H9 (cell line): ENCODE measurements around the gene PRUNE2. TPM values are rescaled to one million over a fixed set of nuclear protein-coding genes. Genes with fewer than 3 reads are reported as not detected.

Experiments
- DNase-seq: peaks from one replicate; pipeline ENCODE4 v3.0.0-alpha.2; 2017
- H2AFZ ChIP-seq: one replicate; pipeline ENCODE4 v1.6.1; 2013; ENCODE audit warnings: mild to moderate bottlenecking, low read length, control low read depth, moderate library complexity
- H2AK5ac ChIP-seq: 2 replicates; pipeline ENCODE4 v1.6.1; 2013; ENCODE audit warnings: low read length, control low read depth, mixed read lengths; ENCODE audit not compliant: insufficient read length
- H2BK120ac ChIP-seq: one replicate; pipeline ENCODE4 v1.6.1; 2013; ENCODE audit warnings: low read depth, mild to moderate bottlenecking, low read length, control low read depth, inconsistent platforms; ENCODE audit not compliant: poor library complexity, severe bottlenecking
- H2BK12ac ChIP-seq: 2 replicates; pipeline ENCODE4 v1.6.1; 2013; ENCODE audit warnings: low read length, control low read depth, mixed read lengths, low read depth; ENCODE audit not compliant: insufficient read length
- H2BK15ac ChIP-seq: 2 replicates; pipeline ENCODE4 v1.6.1; 2013; ENCODE audit warnings: low read depth, low read length, control low read depth
- H2BK20ac ChIP-seq: one replicate; pipeline ENCODE4 v1.6.1; 2013; ENCODE audit warnings: low read depth, mild to moderate bottlenecking, low read length, control low read depth, inconsistent platforms; ENCODE audit not compliant: poor library complexity, severe bottlenecking
- H2BK5ac ChIP-seq: 2 replicates; pipeline ENCODE4 v1.6.1; 2013; ENCODE audit warnings: low read length, control low read depth, mixed read lengths; ENCODE audit not compliant: insufficient read length
- H3K14ac ChIP-seq: 2 replicates; pipeline ENCODE4 v1.6.1; 2013; ENCODE audit warnings: low read length, control low read depth; ENCODE audit not compliant: insufficient read depth
- H3K18ac ChIP-seq: 2 replicates; pipeline ENCODE4 v1.6.1; 2013; ENCODE audit warnings: low read depth, mild to moderate bottlenecking, mixed read lengths, low read length, control low read depth; ENCODE audit not compliant: insufficient read length
- H3K23ac ChIP-seq: 2 replicates; pipeline ENCODE4 v1.6.1; 2013; ENCODE audit warnings: low read length, control low read depth, mixed read lengths, low read depth; ENCODE audit not compliant: insufficient read length
- H3K23me2 ChIP-seq: 2 replicates; pipeline ENCODE4 v1.6.1; 2013; ENCODE audit warnings: low read depth, mild to moderate bottlenecking, mixed read lengths, low read length, control low read depth; ENCODE audit not compliant: insufficient read length, poor library complexity, severe bottlenecking
- H3K27ac ChIP-seq: 2 replicates; pipeline ENCODE4 v1.5.1; 2013; ENCODE audit warnings: low read length, control low read depth, mixed read lengths, low read depth; ENCODE audit not compliant: insufficient read length
- H3K27me3 ChIP-seq: 2 replicates; pipeline ENCODE4 v1.6.1; 2013; ENCODE audit warnings: low read length, control low read depth, inconsistent platforms; ENCODE audit not compliant: insufficient read depth
- H3K4ac ChIP-seq: 2 replicates; pipeline ENCODE4 v1.6.1; 2013; ENCODE audit warnings: low read depth, mild to moderate bottlenecking, control low read depth, inconsistent platforms, low read length, moderate library complexity
- H3K4me1 ChIP-seq: 2 replicates; pipeline ENCODE4 v1.6.1; 2013; ENCODE audit warnings: low read length, control low read depth, inconsistent platforms; ENCODE audit not compliant: insufficient read depth
- H3K4me2 ChIP-seq: 2 replicates; pipeline ENCODE4 v1.6.1; 2013; ENCODE audit warnings: low read length, control low read depth, mixed read lengths; ENCODE audit not compliant: insufficient read length, insufficient read depth
- H3K56ac ChIP-seq: 2 replicates; pipeline ENCODE4 v1.6.1; 2013; ENCODE audit warnings: low read depth, mild to moderate bottlenecking, mixed read lengths, low read length, control low read depth; ENCODE audit not compliant: insufficient read length
- H3K79me1 ChIP-seq: 2 replicates; pipeline ENCODE4 v1.6.1; 2013; ENCODE audit warnings: low read depth, mild to moderate bottlenecking, moderate library complexity, low read length, control low read depth, inconsistent platforms; ENCODE audit not compliant: insufficient read depth, poor library complexity, severe bottlenecking
- H3K79me2 ChIP-seq: 2 replicates; pipeline ENCODE4 v1.6.1; 2013; ENCODE audit warnings: low read length, control low read depth, inconsistent platforms; ENCODE audit not compliant: insufficient read depth
- H3K9ac ChIP-seq: 2 replicates; pipeline ENCODE4 v1.6.1; 2013; ENCODE audit warnings: low read length, control low read depth, mixed read lengths; ENCODE audit not compliant: insufficient read length; ENCODE audit errors: extremely low read depth
- H3K9me3 ChIP-seq: one replicate; pipeline ENCODE4 v1.6.1; 2013; ENCODE audit warnings: low read depth, low read length, inconsistent platforms; ENCODE audit not compliant: control insufficient read depth
- H3T11ph ChIP-seq: one replicate; pipeline ENCODE4 v1.6.1; 2013; ENCODE audit warnings: mild to moderate bottlenecking, low read length, control low read depth, inconsistent platforms
- H4K20me1 ChIP-seq: one replicate; pipeline ENCODE4 v1.6.1; 2013; ENCODE audit not compliant: control insufficient read depth, insufficient read length, insufficient read depth
- H4K5ac ChIP-seq: 2 replicates; pipeline ENCODE4 v1.6.1; 2013; ENCODE audit warnings: low read depth, mild to moderate bottlenecking, mixed read lengths, low read length, control low read depth; ENCODE audit not compliant: insufficient read length
- H4K8ac ChIP-seq: replicated peaks from 2 replicates; pipeline ENCODE4 v1.6.1; 2013; ENCODE audit warnings: low read length, control low read depth, mixed read lengths, low read depth; ENCODE audit not compliant: insufficient read length
- H4K91ac ChIP-seq: 2 replicates; pipeline ENCODE4 v1.6.1; 2013; ENCODE audit warnings: low read depth, mild to moderate bottlenecking, moderate library complexity, mixed read lengths, low read length, control low read depth; ENCODE audit not compliant: insufficient read length
- H3K27ac Mint-ChIP-seq, 3 experiments: 2 replicates in 2 of 3; 3 replicates in 1 of 3; pipeline ENCODE4 v1.8.0; 2020 to 2021; ENCODE audit warnings: mixed read lengths in 3 of 3, mild to moderate bottlenecking in 1 of 3, moderate library complexity in 1 of 3
- H3K27me3 Mint-ChIP-seq: 2 replicates; pipeline ENCODE4 v1.8.0; 2021; ENCODE audit warnings: low read depth, mild to moderate bottlenecking, moderate library complexity, mixed read lengths
- H3K36me3 Mint-ChIP-seq, 3 experiments: 2 replicates in 2 of 3; 3 replicates in 1 of 3; pipeline ENCODE4 v1.8.0; 2020 to 2021; ENCODE audit warnings: low read depth in 3 of 3, mixed read lengths in 3 of 3; ENCODE audit not compliant: insufficient read depth in 1 of 3
- H3K4me1 Mint-ChIP-seq, 2 experiments: 2 replicates each; pipeline ENCODE4 v1.8.0; 2020; ENCODE audit warnings: mixed read lengths in 2 of 2
- H3K4me3 Mint-ChIP-seq, 2 experiments: 2 replicates in 1 of 2; 3 replicates in 1 of 2; pipeline ENCODE4 v1.8.0; 2020 to 2021; ENCODE audit warnings: mild to moderate bottlenecking in 2 of 2, mixed read lengths in 2 of 2, moderate library complexity in 1 of 2
- H3K9me3 Mint-ChIP-seq, 2 experiments: 2 replicates in 1 of 2; 3 replicates in 1 of 2; pipeline ENCODE4 v1.8.0; 2020; ENCODE audit warnings: mild to moderate bottlenecking in 2 of 2, mixed read lengths in 2 of 2, moderate library complexity in 1 of 2
- WGBS: extraction: QIAGEN DNeasy Blood & Tissue Kit; methylation state at CpG from one replicate; pipeline ENCODE4 v1.1.7; 2013; ENCODE audit warnings: missing lambda C conversion rate, low lambda C conversion rate, mixed read lengths; ENCODE audit not compliant: insufficient read length; ENCODE audit errors: extremely low coverage; 5-methylcytosine and 5-hydroxymethylcytosine counted together
- total RNA-seq: library from RNA; stranded (reverse); gene quantifications from 2 replicates; pipeline ENCODE4 v1.2.1, GENCODE V29; 2021
- TF ChIP-seq, protein P1 (sequence below): fragments of 200-600 bp; sonication (generic); conservative IDR thresholded peaks from 3 replicates; pipeline ENCODE4 v1.8.0; 2021; ENCODE audit warnings: antibody characterized with exemption, mild to moderate bottlenecking

PRUNE2 gene
- total RNA-seq, 1 experiment from 2014 or later = 12.1 TPM

- Histone ChIP-seq H4K5ac (no peak overlapping the region), H2BK12ac (no peak overlapping the region), H3K9me3 (no peaks in the 10 kb centered on the region), H3T11ph (no peak overlapping the region), H3K9ac (no peak overlapping the region), H3K27ac (no peak overlapping the region), H3K23me2 (no peaks in the 10 kb centered on the region), H4K8ac (no peak overlapping the region), H3K27me3 (no peaks in the 10 kb centered on the region), H3K79me1 (no peaks in the 10 kb centered on the region), H4K20me1 (no peaks in the 10 kb centered on the region), H2AK5ac (no peak overlapping the region), H2BK5ac (no peak overlapping the region), H2AFZ (no peak overlapping the region), H3K23ac (no peak overlapping the region), H3K18ac (no peak overlapping the region), H3K56ac (no peak overlapping the region), H3K4ac (no peak overlapping the region), H3K79me2 (no peaks in the 10 kb centered on the region), H3K14ac (no peak overlapping the region), H3K4me2 (no peak overlapping the region), H4K91ac (no peak overlapping the region), H3K4me1 (no peaks in the 10 kb centered on the region), H2BK15ac (no peak overlapping the region), H2BK20ac (no peak overlapping the region), H2BK120ac (no peak overlapping the region)
- DNase-seq = no peak
- WGBS = no CpG with 5 or more reads among the region's 3 CpGs
- no peak overlapping the region for H3K4me3 Mint-ChIP-seq
- peak overlapping the region in 1 of 3 experiments; percentile 8; a peak in 1 of 7 replicates for H3K27ac Mint-ChIP-seq
- no peaks in the 10 kb centered on the region for H3K27me3 Mint-ChIP-seq
- no peaks in the 10 kb centered on the region for H3K36me3 Mint-ChIP-seq
- no peaks in the 10 kb centered on the region for H3K9me3 Mint-ChIP-seq
- H3K4me1 Mint-ChIP-seq = peaks cover 13 to 14% of the 10 kb centered on the region in 2 experiments
- TF ChIP-seq, protein P1, sequence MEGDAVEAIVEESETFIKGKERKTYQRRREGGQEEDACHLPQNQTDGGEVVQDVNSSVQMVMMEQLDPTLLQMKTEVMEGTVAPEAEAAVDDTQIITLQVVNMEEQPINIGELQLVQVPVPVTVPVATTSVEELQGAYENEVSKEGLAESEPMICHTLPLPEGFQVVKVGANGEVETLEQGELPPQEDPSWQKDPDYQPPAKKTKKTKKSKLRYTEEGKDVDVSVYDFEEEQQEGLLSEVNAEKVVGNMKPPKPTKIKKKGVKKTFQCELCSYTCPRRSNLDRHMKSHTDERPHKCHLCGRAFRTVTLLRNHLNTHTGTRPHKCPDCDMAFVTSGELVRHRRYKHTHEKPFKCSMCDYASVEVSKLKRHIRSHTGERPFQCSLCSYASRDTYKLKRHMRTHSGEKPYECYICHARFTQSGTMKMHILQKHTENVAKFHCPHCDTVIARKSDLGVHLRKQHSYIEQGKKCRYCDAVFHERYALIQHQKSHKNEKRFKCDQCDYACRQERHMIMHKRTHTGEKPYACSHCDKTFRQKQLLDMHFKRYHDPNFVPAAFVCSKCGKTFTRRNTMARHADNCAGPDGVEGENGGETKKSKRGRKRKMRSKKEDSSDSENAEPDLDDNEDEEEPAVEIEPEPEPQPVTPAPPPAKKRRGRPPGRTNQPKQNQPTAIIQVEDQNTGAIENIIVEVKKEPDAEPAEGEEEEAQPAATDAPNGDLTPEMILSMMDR = no peak
Measured at GRCh38 chr9:76620996-76621395, 284.9 kb downstream of the PRUNE2 start.
